SW 1271 (cell line): Measurements from ENCODE around the gene CORO2A.
"Not testable (repeated sequence)": the region's sequence is repeated elsewhere in the genome, so short reads cannot be mapped to it uniquely, and the experiment has no call there.

Source experiments
- DNase-seq, 2 experiments: peaks; one replicate each; lab custom pipeline; 2025; lab: John Stamatoyannopoulos, UW

CORO2A gene

GRCh38 chr9:98142182-98142907, 50.1 kb downstream of the CORO2A start:
- DNase-seq = no peak

GRCh38 chr9:98140503-98140902, 51.9 kb downstream of the CORO2A start:
- DNase-seq = no peak

GRCh38 chr9:98136489-98136888, 55.9 kb downstream of the CORO2A start:
- no peak for DNase-seq

GRCh38 chr9:98135938-98136337, 56.5 kb downstream of the CORO2A start:
- DNase-seq = no peak

- no peak for DNase-seq
Measured at GRCh38 chr9:98135558-98135934, 56.9 kb downstream of the CORO2A start.

- DNase-seq = no peak
Measured at GRCh38 chr9:98134702-98135557, 57.5 kb downstream of the CORO2A start.

- no peak for DNase-seq
Measured at GRCh38 chr9:98132806-98133631, 59.4 kb downstream of the CORO2A start.

- no peak for DNase-seq
Measured at GRCh38 chr9:98132158-98132557, 60.3 kb downstream of the CORO2A start.

GRCh38 chr9:98130576-98131228, 61.7 kb downstream of the CORO2A start:
- no peak for DNase-seq

- DNase-seq = not testable (repeated sequence)
Measured at GRCh38 chr9:98130060-98130459, 62.4 kb downstream of the CORO2A start.

GRCh38 chr9:98129451-98129881, 63.0 kb downstream of the CORO2A start:
- no peak for DNase-seq

- no peak for DNase-seq
Measured at GRCh38 chr9:98128316-98128715, 64.1 kb downstream of the CORO2A start.

GRCh38 chr9:98127226-98127625, 65.2 kb downstream of the CORO2A start:
- no peak for DNase-seq

- no peak for DNase-seq
Measured at GRCh38 chr9:98124637-98125426, 67.6 kb downstream of the CORO2A start.

GRCh38 chr9:98124091-98124490, 68.3 kb downstream of the CORO2A start:
- DNase-seq = not testable (repeated sequence)

- no peak for DNase-seq
Measured at GRCh38 chr9:98121058-98121457, 71.4 kb downstream of the CORO2A start.

- no peak for DNase-seq
Measured at GRCh38 chr9:98120476-98120875, 72.0 kb downstream of the CORO2A start.

- DNase-seq = peak; percentile 75 to 85
Measured at GRCh38 chr9:98118640-98119601, 73.5 kb downstream of the CORO2A start, which contains the start of gene TRIM14. TRIM14 (minus strand) TSS chr9:98119222; CDS start chr9:98119188, 34 bp downstream.

GRCh38 chr9:98117984-98118639, 74.3 kb downstream of the CORO2A start:
- DNase-seq = peak; percentile 22 to 62
